A673 (cell line): Measurements from ENCODE around the gene THBS2. TPM values are rescaled to one million over a fixed set of nuclear protein-coding genes. Genes with fewer than 3 reads are reported as not detected.
A peak's percentile ranks its signal among the peaks of the same experiment; 100 is the strongest.

Source experiments
- BruUV-seq: library from RNA; stranded (reverse); fragments of 400-500 nt; replicated peaks from 2 replicates; lab custom pipeline; 2021; lab: Mats Ljungman, UMichigan
- CTCF ChIA-PET: fragments of 300-600 bp; sonication (Branson Sonifier 250); formaldehyde crosslinking; loops from one replicate; lab custom pipeline; 2022; ENCODE audit warnings: antibody characterized with exemption; lab: Charles Lee
- POLR2A ChIA-PET: fragments of 300-600 bp; sonication (Branson Sonifier 250); formaldehyde crosslinking; loops from one replicate; lab custom pipeline; 2022; ENCODE audit warnings: antibody characterized with exemption; ENCODE audit not compliant: low non-redundant PET; lab: Charles Lee
- DNase-seq: peaks from one replicate; pipeline ENCODE4 v3.0.0-alpha.2; 2015; ENCODE audit warnings: low spot score
- H3K27ac ChIP-seq: fragments of 200-600 bp; sonication (generic); 2 replicates; pipeline ENCODE4 v1.5.1; 2016; ENCODE audit warnings: mixed run types, low read depth, mild to moderate bottlenecking, mixed read lengths, antibody characterized with exemption, low read length; ENCODE audit not compliant: poor library complexity, severe bottlenecking
- H3K27me3 ChIP-seq: fragments of 200-600 bp; sonication (generic); replicated peaks from 2 replicates; pipeline ENCODE4 v1.6.1; 2017; ENCODE audit warnings: mixed run types, low read depth, mild to moderate bottlenecking, mixed read lengths, antibody characterized with exemption, low read length; ENCODE audit not compliant: insufficient read depth, poor library complexity
- H3K36me3 ChIP-seq: fragments of 200-600 bp; sonication (generic); 2 replicates; pipeline ENCODE4 v1.6.1; 2016; ENCODE audit warnings: mixed run types, mild to moderate bottlenecking, mixed read lengths, antibody characterized with exemption, low read length; ENCODE audit not compliant: insufficient read depth, poor library complexity, severe bottlenecking
- H3K4me1 ChIP-seq: fragments of 200-600 bp; sonication (generic); 2 replicates; pipeline ENCODE4 v1.6.1; 2017; ENCODE audit warnings: mixed run types, mild to moderate bottlenecking, mixed read lengths, antibody characterized with exemption, low read length; ENCODE audit not compliant: insufficient read depth, poor library complexity, severe bottlenecking
- H3K4me3 ChIP-seq: fragments of 200-600 bp; sonication (generic); 2 replicates; pipeline ENCODE4 v1.5.1; 2016; ENCODE audit warnings: low read depth, mixed run types, mild to moderate bottlenecking, mixed read lengths, low read length; ENCODE audit not compliant: poor library complexity, severe bottlenecking
- H3K9me3 ChIP-seq: fragments of 200-600 bp; sonication (generic); 2 replicates; pipeline ENCODE4 v1.6.1; 2016; ENCODE audit warnings: mixed run types, low read depth, mild to moderate bottlenecking, mixed read lengths, antibody characterized with exemption, low read length; ENCODE audit not compliant: poor library complexity, severe bottlenecking
- EZH2 ChIP-seq: fragments of 200-600 bp; sonication (generic); IDR thresholded peaks from 2 replicates; pipeline ENCODE4 v1.6.1; 2017; ENCODE audit warnings: borderline replicate concordance, low read depth, mild to moderate bottlenecking, mixed read lengths, antibody characterized with exemption, low read length; ENCODE audit not compliant: poor library complexity, severe bottlenecking
- intact Hi-C: fragments of 100-400 bp; cut with micrococcal nuclease; formaldehyde crosslinking; loops from one replicate; pipeline ENCODE4 v1.10.0; 2022; ENCODE audit not compliant: unreplicated experiment
- total RNA-seq: library from RNA; stranded (reverse); gene quantifications from 2 replicates; pipeline ENCODE4 v1.2.3, GENCODE V29; 2021
- TF ChIP-seq, protein P1 (sequence below): fragments of 300-800, 200-600 bp; sonication (generic); conservative IDR thresholded peaks from 2 replicates; pipeline ENCODE4 v1.5.1; 2017; ENCODE audit warnings: low read depth, mild to moderate bottlenecking, antibody characterized with exemption, low read length, moderate library complexity, mixed read lengths

THBS2 gene
- total RNA-seq, 1 experiment from 2014 or later = 0.13 TPM

- peak; percentile 18 for DNase-seq
- no peak for TF ChIP-seq EZH2
- TF ChIP-seq, protein P1, sequence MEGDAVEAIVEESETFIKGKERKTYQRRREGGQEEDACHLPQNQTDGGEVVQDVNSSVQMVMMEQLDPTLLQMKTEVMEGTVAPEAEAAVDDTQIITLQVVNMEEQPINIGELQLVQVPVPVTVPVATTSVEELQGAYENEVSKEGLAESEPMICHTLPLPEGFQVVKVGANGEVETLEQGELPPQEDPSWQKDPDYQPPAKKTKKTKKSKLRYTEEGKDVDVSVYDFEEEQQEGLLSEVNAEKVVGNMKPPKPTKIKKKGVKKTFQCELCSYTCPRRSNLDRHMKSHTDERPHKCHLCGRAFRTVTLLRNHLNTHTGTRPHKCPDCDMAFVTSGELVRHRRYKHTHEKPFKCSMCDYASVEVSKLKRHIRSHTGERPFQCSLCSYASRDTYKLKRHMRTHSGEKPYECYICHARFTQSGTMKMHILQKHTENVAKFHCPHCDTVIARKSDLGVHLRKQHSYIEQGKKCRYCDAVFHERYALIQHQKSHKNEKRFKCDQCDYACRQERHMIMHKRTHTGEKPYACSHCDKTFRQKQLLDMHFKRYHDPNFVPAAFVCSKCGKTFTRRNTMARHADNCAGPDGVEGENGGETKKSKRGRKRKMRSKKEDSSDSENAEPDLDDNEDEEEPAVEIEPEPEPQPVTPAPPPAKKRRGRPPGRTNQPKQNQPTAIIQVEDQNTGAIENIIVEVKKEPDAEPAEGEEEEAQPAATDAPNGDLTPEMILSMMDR = no peak
- Histone ChIP-seq H3K27ac (no peak overlapping the region), H3K4me3 (no peak overlapping the region), H3K9me3 (no peaks in the 10 kb centered on the region), H3K27me3 (peaks cover 35% of the 10 kb centered on the region), H3K4me1 (peaks cover 3% of the 10 kb centered on the region), H3K36me3 (no peaks in the 10 kb centered on the region)
- no TSS peak for BruUV-seq
- CTCF ChIA-PET = no interaction called here
- intact Hi-C loops = no loop called here
- POLR2A ChIA-PET = no interaction called here
Measured at GRCh38 chr6:169252505-169253189, 999 bp downstream of the THBS2 start.

DNA sequence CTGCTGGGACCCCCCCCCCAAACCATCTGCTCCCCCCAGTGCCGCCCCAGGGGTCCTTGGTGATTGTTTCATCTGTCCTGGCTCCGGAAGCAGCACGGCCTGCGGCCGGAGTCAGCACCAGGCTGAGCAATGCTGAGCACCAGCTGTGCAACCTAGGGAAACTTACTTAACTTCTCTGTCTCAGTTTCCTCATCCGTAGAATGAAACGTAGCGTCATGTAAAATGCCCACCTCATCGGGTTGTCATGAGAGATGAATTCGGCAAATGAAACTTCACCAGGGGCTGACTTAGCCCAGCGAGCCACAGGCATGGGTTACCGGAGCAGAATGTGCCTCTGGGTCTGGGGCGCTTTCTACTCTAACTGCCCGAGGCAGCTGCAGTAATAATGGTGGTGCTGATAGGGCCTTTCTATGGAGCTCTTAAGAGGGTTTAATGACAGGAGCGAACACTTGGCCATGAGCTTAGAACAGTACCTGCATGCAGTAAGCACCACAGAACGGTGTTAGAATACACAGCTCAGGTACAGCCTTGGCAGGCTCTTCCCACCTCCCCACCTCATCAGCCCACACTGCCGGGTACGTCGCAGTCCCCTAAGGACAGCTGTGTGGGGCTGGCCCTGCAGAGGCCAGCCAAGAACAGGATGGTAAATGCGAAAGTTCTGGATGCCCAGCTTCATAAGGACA is 1.7 kb downstream of the THBS2 start:
- H3K27ac ChIP-seq = no peak overlapping the region
- TF ChIP-seq, protein P1 = no peak
- TF ChIP-seq EZH2 = no peak
- no peak for DNase-seq
- no TSS peak for BruUV-seq
- H3K4me3 ChIP-seq = no peak overlapping the region
- no peaks in the 10 kb centered on the region for H3K36me3 ChIP-seq
- H3K27me3 ChIP-seq = peaks cover 35% of the 10 kb centered on the region
- peaks cover 3% of the 10 kb centered on the region for H3K4me1 ChIP-seq
- CTCF ChIA-PET = no interaction called here
- no peaks in the 10 kb centered on the region for H3K9me3 ChIP-seq
- intact Hi-C loops = no loop called here
- POLR2A ChIA-PET = no interaction called here

- ChIA-PET POLR2A (no interaction called here), CTCF (no interaction called here)
- intact Hi-C loops = no loop called here
- H3K9me3 ChIP-seq = no peaks in the 10 kb centered on the region
- no peak for DNase-seq
- H3K27ac ChIP-seq = no peak overlapping the region
- H3K4me1 ChIP-seq = peaks cover 3% of the 10 kb centered on the region
- no peak for TF ChIP-seq EZH2
- TF ChIP-seq, protein P1 = no peak
- H3K36me3 ChIP-seq = no peaks in the 10 kb centered on the region
- no TSS peak for BruUV-seq
- no peak overlapping the region for H3K4me3 ChIP-seq
- peaks cover 35% of the 10 kb centered on the region for H3K27me3 ChIP-seq
Measured at GRCh38 chr6:169251371-169251802, 2.3 kb downstream of the THBS2 start.
